ENCODE results near the gene VSIG10. TPM values are rescaled to one million over a fixed set of nuclear protein-coding genes. Genes with fewer than 3 reads are reported as not detected.

VSIG10 gene
- total and polyA plus RNA-seq, 2 of the 13 experiments (the other 11 are each of a cell fraction or from before 2014, with no cell fraction given): 25.6 to 42.5 TPM

DNA sequence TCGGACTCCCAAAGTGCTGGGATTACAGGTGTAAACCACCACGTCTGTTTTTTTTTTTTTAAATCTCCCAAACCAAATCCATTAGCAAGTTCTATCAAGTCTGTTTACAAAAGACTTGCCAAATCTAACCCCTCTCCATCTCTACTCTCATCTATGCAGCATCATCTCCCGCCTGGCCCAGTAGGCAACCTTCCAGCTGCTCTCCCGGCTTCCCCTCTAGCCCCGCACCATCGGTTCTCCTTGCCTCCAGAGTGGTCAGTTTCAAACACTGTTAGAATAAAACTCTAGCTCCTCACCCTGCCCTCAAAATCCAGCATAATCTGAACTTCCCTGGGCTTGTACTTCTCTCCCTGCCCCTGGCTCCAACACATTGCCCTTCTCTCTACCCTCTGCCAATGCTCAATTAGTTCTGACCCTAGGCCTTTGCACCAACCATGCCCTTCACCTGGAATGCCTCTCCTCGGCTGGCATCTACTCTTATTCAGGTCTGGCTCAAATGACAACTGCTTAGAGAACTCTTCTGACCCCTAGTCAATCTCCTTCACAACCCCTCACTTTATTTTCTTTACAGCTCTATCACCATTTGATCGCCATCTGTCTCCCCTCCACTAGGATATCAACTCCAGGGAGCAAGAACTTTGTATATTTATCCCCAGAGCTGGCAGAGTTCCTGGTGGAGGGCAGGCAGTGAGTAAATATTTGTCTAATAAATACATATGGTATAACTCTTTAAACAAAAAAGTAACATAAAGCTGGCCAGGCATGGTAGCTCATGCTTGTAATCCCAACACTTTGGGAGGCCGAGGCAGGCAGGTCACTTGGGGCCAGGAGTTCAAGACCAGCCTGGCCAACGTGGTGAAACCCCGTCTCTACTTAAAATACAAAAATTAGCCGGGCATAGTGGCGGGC is 47.7 kb downstream of the VSIG10 start (continued):
- TF ChIP-seq, protein P1, sequence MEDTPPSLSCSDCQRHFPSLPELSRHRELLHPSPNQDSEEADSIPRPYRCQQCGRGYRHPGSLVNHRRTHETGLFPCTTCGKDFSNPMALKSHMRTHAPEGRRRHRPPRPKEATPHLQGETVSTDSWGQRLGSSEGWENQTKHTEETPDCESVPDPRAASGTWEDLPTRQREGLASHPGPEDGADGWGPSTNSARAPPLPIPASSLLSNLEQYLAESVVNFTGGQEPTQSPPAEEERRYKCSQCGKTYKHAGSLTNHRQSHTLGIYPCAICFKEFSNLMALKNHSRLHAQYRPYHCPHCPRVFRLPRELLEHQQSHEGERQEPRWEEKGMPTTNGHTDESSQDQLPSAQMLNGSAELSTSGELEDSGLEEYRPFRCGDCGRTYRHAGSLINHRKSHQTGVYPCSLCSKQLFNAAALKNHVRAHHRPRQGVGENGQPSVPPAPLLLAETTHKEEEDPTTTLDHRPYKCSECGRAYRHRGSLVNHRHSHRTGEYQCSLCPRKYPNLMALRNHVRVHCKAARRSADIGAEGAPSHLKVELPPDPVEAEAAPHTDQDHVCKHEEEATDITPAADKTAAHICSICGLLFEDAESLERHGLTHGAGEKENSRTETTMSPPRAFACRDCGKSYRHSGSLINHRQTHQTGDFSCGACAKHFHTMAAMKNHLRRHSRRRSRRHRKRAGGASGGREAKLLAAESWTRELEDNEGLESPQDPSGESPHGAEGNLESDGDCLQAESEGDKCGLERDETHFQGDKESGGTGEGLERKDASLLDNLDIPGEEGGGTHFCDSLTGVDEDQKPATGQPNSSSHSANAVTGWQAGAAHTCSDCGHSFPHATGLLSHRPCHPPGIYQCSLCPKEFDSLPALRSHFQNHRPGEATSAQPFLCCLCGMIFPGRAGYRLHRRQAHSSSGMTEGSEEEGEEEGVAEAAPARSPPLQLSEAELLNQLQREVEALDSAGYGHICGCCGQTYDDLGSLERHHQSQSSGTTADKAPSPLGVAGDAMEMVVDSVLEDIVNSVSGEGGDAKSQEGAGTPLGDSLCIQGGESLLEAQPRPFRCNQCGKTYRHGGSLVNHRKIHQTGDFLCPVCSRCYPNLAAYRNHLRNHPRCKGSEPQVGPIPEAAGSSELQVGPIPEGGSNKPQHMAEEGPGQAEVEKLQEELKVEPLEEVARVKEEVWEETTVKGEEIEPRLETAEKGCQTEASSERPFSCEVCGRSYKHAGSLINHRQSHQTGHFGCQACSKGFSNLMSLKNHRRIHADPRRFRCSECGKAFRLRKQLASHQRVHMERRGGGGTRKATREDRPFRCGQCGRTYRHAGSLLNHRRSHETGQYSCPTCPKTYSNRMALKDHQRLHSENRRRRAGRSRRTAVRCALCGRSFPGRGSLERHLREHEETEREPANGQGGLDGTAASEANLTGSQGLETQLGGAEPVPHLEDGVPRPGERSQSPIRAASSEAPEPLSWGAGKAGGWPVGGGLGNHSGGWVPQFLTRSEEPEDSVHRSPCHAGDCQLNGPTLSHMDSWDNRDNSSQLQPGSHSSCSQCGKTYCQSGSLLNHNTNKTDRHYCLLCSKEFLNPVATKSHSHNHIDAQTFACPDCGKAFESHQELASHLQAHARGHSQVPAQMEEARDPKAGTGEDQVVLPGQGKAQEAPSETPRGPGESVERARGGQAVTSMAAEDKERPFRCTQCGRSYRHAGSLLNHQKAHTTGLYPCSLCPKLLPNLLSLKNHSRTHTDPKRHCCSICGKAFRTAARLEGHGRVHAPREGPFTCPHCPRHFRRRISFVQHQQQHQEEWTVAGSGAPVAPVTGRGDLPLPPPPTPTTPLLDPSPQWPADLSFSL (CRISPR knock-in tag; IDR thresholded peaks at IDR 0.05): no peak
- TF ChIP-seq GABPB1 (CRISPR knock-in tag; IDR thresholded peaks at IDR 0.05) (no peak), ATF1 (CRISPR knock-in tag; IDR thresholded peaks at IDR 0.05) (no peak), PRMT3 (CRISPR knock-in tag; IDR thresholded peaks at IDR 0.05; ENCODE audit: borderline replicate concordance, low read depth) (no peak), ISL2 (CRISPR knock-in tag; IDR thresholded peaks at IDR 0.05) (peak; percentile 64; the same call in 1 of the 2 replicates), RORA (CRISPR knock-in tag; IDR thresholded peaks at IDR 0.05) (no peak), RFX3 (CRISPR knock-in tag; IDR thresholded peaks at IDR 0.05) (no peak), ZNF713 (CRISPR knock-in tag; IDR thresholded peaks at IDR 0.05) (no peak), ELF3 (CRISPR knock-in tag; IDR thresholded peaks at IDR 0.05) (peak; percentile 47; the same call in 1 of the 2 replicates), ZNF543 (CRISPR knock-in tag; IDR thresholded peaks at IDR 0.05) (no peak), SIX1 (CRISPR knock-in tag; IDR thresholded peaks at IDR 0.05; ENCODE audit: borderline replicate concordance) (peak; percentile 53; the same call in 1 of the 2 replicates), ZNF672 (CRISPR knock-in tag; IDR thresholded peaks at IDR 0.05) (no peak)
- TF ChIP-seq, protein P2, sequence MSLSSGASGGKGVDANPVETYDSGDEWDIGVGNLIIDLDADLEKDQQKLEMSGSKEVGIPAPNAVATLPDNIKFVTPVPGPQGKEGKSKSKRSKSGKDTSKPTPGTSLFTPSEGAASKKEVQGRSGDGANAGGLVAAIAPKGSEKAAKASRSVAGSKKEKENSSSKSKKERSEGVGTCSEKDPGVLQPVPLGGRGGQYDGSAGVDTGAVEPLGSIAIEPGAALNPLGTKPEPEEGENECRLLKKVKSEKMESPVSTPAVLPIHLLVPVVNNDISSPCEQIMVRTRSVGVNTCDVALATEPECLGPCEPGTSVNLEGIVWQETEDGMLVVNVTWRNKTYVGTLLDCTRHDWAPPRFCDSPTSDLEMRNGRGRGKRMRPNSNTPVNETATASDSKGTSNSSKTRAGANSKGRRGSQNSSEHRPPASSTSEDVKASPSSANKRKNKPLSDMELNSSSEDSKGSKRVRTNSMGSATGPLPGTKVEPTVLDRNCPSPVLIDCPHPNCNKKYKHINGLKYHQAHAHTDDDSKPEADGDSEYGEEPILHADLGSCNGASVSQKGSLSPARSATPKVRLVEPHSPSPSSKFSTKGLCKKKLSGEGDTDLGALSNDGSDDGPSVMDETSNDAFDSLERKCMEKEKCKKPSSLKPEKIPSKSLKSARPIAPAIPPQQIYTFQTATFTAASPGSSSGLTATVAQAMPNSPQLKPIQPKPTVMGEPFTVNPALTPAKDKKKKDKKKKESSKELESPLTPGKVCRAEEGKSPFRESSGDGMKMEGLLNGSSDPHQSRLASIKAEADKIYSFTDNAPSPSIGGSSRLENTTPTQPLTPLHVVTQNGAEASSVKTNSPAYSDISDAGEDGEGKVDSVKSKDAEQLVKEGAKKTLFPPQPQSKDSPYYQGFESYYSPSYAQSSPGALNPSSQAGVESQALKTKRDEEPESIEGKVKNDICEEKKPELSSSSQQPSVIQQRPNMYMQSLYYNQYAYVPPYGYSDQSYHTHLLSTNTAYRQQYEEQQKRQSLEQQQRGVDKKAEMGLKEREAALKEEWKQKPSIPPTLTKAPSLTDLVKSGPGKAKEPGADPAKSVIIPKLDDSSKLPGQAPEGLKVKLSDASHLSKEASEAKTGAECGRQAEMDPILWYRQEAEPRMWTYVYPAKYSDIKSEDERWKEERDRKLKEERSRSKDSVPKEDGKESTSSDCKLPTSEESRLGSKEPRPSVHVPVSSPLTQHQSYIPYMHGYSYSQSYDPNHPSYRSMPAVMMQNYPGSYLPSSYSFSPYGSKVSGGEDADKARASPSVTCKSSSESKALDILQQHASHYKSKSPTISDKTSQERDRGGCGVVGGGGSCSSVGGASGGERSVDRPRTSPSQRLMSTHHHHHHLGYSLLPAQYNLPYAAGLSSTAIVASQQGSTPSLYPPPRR (CRISPR knock-in tag; IDR thresholded peaks at IDR 0.05; ENCODE audit: borderline replicate concordance): peak; percentile 43; the same call in 1 of the 2 replicates
- TF ChIP-seq, protein P3, sequence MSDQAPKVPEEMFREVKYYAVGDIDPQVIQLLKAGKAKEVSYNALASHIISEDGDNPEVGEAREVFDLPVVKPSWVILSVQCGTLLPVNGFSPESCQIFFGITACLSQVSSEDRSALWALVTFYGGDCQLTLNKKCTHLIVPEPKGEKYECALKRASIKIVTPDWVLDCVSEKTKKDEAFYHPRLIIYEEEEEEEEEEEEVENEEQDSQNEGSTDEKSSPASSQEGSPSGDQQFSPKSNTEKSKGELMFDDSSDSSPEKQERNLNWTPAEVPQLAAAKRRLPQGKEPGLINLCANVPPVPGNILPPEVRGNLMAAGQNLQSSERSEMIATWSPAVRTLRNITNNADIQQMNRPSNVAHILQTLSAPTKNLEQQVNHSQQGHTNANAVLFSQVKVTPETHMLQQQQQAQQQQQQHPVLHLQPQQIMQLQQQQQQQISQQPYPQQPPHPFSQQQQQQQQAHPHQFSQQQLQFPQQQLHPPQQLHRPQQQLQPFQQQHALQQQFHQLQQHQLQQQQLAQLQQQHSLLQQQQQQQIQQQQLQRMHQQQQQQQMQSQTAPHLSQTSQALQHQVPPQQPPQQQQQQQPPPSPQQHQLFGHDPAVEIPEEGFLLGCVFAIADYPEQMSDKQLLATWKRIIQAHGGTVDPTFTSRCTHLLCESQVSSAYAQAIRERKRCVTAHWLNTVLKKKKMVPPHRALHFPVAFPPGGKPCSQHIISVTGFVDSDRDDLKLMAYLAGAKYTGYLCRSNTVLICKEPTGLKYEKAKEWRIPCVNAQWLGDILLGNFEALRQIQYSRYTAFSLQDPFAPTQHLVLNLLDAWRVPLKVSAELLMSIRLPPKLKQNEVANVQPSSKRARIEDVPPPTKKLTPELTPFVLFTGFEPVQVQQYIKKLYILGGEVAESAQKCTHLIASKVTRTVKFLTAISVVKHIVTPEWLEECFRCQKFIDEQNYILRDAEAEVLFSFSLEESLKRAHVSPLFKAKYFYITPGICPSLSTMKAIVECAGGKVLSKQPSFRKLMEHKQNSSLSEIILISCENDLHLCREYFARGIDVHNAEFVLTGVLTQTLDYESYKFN (CRISPR knock-in tag; conservative IDR thresholded peaks at IDR 0.05): peak; percentile 65
